BJ (cell line): ENCODE measurements around the gene FER. TPM values are rescaled to one million over a fixed set of nuclear protein-coding genes. Genes with fewer than 3 reads are reported as not detected.

Experiments used
- CTCF ChIA-PET: fragments of 350-600 bp; formaldehyde crosslinking; extraction: SDS; loops from one replicate; lab custom pipeline; 2021; ENCODE audit warnings: antibody characterized with exemption, inconsistent platforms; lab: Yijun Ruan, JAX
- POLR2A ChIA-PET: fragments of 300-600 bp; sonication (Branson Sonifier 250); formaldehyde crosslinking; extraction: SDS; loops from one replicate; lab custom pipeline; 2021; ENCODE audit warnings: antibody characterized with exemption; lab: Charles Lee
- DNase-seq: peaks from one replicate; pipeline ENCODE4 v3.0.0-alpha.2; 2011; ENCODE audit warnings: low read depth
- H3K27me3 ChIP-seq: 2 replicates; pipeline ENCODE4 v1.6.0; 2011; ENCODE audit warnings: low read length; ENCODE audit not compliant: control insufficient read depth, insufficient read depth
- H3K36me3 ChIP-seq: 2 replicates; pipeline ENCODE4 v1.5.1; 2011; ENCODE audit warnings: low read length; ENCODE audit not compliant: control insufficient read depth, insufficient read depth
- H3K4me3 ChIP-seq: 2 replicates; pipeline ENCODE4 v1.5.1; 2011; ENCODE audit warnings: low read depth, mild to moderate bottlenecking, control low read depth, low read length
- CTCF ChIP-seq: IDR thresholded peaks from 2 replicates; pipeline ENCODE4 v1.5.1; 2011; ENCODE audit warnings: low read depth, mild to moderate bottlenecking, control low read depth, inconsistent platforms, low read length, moderate library complexity; ENCODE audit not compliant: insufficient read depth
- polyA plus RNA-seq: library from polyadenylated mRNA; depleted of rRNA; stranded (reverse); fragments of >200 nt; gene quantifications from 2 replicates; pipeline ENCODE4 v1.2.3, GENCODE V29; 2011

Gene FER
- polyA plus RNA-seq, 1 experiment, result 4.0 TPM

GRCh38 chr5:109029847-109030246 is 282.1 kb downstream of the FER start:
- POLR2A ChIA-PET, result no interaction called here
- Histone ChIP-seq H3K4me3 (no peak overlapping the region), H3K36me3 (no peaks in the 10 kb centered on the region), H3K27me3 (no peaks in the 10 kb centered on the region)
- TF ChIP-seq CTCF, result no peak
- no peak for DNase-seq
- CTCF ChIA-PET, result no interaction called here

GRCh38 chr5:109030360-109031143 is 282.9 kb downstream of the FER start:
- ChIA-PET POLR2A (no interaction called here), CTCF (no interaction called here)
- no peak for DNase-seq
- Histone ChIP-seq H3K27me3 (no peaks in the 10 kb centered on the region), H3K4me3 (no peak overlapping the region), H3K36me3 (no peaks in the 10 kb centered on the region)
- no peak for TF ChIP-seq CTCF

GRCh38 chr5:109034306-109034705 is 286.6 kb downstream of the FER start:
- Histone ChIP-seq H3K36me3 (no peaks in the 10 kb centered on the region), H3K27me3 (no peaks in the 10 kb centered on the region), H3K4me3 (no peak overlapping the region)
- DNase-seq, result no peak
- TF ChIP-seq CTCF, result no peak
- CTCF ChIA-PET, result no interaction called here
- POLR2A ChIA-PET, result no interaction called here

- Histone ChIP-seq H3K36me3 (no peaks in the 10 kb centered on the region), H3K27me3 (no peaks in the 10 kb centered on the region), H3K4me3 (no peak overlapping the region)
- CTCF ChIA-PET, result interaction anchor here (0.6 kb wide), 1 partner anchor 36 kb away, joined by 4 read pairs; no protein-coding TSS in a partner anchor
- POLR2A ChIA-PET, result no interaction called here
- DNase-seq, result no peak
- no peak for TF ChIP-seq CTCF
These were observed 287.7 kb downstream of the FER start for GRCh38 chr5:109035436-109035835.

GRCh38 chr5:109038209-109038840 is 290.6 kb downstream of the FER start:
- no peak overlapping the region for H3K4me3 ChIP-seq
- H3K27me3 ChIP-seq, result no peaks in the 10 kb centered on the region
- no peak for TF ChIP-seq CTCF
- H3K36me3 ChIP-seq, result no peaks in the 10 kb centered on the region
- DNase-seq, result no peak
- CTCF ChIA-PET, result interaction anchor here (1.0 kb wide), 1 partner anchor 324 kb away, joined by 3 read pairs; no protein-coding TSS in a partner anchor
- POLR2A ChIA-PET, result interaction anchor here (0.7 kb wide), 1 partner anchor 299 kb away, joined by 3 read pairs; no protein-coding TSS in a partner anchor
